ELF-1 (cell line): ENCODE measurements around the gene SRI.
A peak's percentile ranks its signal among the peaks of the same experiment; 100 is the strongest.

Source experiments
- DNase-seq: peaks from one replicate; pipeline ENCODE4 v3.0.0-alpha.2; 2016; ENCODE audit warnings: low read depth, low spot score

SRI gene

DNA sequence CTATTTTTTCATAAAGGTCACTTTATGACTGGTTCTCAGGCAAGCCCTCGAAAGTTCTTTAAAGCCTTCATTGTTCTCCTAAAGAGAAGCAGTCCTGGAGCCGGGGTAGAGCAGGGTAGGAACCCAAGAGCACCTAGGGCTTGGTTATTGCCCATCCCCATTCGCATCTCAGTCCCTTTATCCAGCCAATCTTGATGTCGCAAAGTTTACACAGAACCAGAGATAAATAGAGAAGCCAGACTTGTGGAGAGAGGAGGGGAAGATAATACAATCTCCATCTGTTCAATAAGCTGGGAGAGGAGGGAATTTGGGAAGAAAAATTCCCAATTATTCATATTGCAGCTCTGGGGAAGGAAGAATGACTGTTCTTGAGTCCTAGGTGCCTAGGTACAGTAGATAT is 6.4 kb upstream of the SRI start:
- no peak for DNase-seq

- DNase-seq: no peak
These were observed 4.9 kb upstream of the SRI start for GRCh38 chr7:88224601-88225275.

- no peak for DNase-seq
These were observed 3.4 kb upstream of the SRI start for GRCh38 chr7:88223265-88223664.

DNA sequence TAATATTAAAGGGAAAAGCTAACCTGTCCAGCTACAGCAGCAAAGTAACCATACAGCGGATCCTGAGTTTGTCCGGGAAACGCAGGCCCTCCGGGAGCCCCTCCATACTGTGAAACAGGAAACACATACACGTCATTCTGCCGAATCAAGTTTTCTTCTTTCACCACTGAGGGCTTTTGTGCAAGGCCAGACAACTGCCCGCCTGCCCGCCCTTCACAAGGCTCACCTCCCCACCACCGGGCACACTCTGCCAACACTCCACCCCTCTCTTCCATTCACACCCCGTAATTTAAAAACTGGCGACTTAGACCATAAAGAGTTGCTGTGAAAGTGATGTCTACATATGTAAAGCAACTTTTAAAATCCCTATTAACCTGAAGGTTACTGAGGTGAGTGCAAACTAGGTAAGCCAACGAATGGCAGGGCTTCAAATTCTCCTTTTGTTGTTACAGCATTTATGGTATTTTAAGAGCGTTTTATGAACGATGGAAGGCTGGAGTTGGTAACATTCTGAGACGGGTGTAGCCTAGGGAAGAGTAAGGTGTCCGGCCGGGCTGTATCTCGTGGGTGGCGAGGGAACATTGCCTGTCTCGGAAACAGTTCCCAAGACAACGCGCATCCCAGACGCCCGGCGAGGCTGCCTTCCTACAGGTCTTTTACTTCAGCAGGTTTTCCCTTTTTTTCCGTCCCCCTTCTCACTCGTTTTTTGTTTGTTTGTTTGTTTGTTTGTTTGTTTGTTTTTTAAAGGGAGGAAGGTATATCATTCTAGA is 817 bp downstream of the SRI start:
- DNase-seq: peak; percentile 48

DNA sequence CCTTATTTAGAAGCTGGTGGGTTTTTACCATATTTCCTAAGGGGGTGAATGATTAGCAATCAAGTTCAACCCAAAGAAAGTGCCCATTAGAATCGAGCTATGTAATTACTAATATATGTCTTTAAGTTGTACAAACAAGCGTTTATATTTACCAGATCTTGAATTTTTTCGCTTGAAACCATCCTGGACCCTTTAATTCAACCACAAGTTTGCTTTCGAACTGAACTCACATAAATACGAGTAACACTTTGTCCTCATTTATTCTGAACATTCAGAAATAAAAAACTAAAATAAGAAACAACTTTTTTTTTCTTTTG is 1.5 kb downstream of the SRI start:
- no peak for DNase-seq

DNA sequence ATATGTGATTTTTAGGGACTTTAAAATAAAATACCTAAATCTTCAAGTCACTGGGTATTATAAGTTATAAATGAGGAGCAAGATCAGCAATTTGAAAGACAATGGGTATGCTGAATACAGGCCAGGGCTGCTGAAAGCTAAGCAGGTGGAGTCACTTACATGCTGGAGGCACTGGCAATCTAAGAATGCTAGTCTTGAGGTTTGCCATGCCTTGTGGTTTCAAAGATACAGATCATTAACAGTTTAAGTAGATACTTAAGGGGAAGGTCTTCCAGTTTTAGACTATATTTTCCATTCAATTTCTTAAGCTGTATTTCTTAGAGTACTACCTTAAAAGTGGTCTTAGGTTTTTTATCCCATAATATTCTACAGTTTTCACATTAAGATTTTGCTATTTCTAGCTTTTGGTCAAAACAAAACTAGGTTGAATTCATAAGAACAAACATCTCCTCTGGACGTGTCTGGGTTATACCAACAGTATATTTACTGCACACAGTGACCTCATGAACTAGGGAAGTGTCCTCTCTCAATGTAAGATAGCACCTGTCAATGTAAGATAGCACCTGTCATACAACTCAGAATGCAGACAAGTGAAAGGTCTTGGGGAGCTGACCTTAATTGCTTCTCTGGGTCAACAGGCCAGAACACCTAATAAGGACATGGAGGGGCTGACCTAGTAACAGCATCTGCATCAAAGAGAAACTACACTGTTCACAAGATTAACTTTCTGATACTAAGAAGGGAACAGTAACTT is 2.0 kb downstream of the SRI start:
- no peak for DNase-seq

DNA sequence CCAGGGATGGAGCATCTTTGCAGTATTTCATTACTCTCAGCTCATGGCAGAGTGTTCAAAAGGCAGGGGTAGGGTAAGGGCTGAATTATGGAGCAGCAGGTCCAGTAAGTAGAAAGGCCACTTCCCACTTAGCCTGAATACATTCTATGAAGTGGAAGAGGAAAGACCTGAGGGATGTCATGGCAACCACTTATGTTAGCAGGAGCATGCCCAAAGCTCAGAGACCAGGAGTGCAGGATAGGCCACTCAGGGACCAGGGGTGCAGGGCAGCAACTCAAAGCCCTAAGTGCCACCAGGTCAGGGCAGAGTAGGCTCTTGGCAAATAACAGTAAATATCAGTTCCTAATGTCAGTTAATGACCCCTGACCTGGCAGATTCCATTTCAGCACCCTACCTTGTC is 3.6 kb downstream of the SRI start:
- DNase-seq: no peak

GRCh38 chr7:88215295-88215694 is 4.5 kb downstream of the SRI start:
- no peak for DNase-seq

GRCh38 chr7:88214456-88214855 is 5.4 kb downstream of the SRI start:
- DNase-seq: no peak

- no peak for DNase-seq
These were observed 6.9 kb downstream of the SRI start for GRCh38 chr7:88212918-88213317.

GRCh38 chr7:88208521-88208920 is 11.3 kb downstream of the SRI start:
- DNase-seq: no peak

DNA sequence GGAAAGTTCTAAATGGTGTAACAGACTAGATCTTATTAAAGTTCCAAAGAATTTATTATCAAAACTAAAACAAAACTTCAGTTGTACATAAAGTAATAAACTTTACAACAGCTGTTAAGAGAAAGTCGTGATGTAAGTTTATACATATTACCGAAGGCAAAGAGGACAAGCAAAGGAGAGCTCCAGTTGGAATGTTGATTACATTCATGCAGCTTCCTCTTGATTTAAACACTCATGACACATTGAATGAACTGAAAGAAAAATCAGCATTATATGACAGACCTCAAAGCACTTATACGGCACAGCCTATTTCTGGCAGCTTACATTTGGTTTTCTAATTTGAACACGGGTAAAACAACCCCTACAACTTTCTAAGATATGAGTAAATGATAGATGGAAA is 13.6 kb downstream of the SRI start:
- no peak for DNase-seq

DNA sequence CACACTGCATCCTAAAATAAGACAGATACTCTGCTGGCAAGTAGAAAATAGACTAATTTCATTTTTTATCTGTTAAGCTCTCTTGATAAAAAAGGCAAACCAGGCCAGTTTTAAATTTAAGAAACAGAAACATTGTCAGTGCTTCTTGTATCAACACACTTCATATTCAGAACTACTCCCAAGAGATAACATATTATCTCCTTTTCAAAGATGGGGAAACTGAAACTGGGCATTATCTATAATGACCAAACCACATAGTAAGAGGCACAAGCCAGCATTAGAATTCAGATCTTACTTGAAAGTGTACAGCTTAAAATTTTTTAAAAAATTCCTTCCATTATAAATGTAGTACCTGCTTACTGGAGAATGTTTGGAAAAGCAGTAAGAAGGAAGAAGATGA is 14.7 kb downstream of the SRI start:
- no peak for DNase-seq

GRCh38 chr7:88204525-88205110 is 15.2 kb downstream of the SRI start:
- no peak for DNase-seq

GRCh38 chr7:88203401-88203800 is 16.4 kb downstream of the SRI start:
- DNase-seq: no peak

DNA sequence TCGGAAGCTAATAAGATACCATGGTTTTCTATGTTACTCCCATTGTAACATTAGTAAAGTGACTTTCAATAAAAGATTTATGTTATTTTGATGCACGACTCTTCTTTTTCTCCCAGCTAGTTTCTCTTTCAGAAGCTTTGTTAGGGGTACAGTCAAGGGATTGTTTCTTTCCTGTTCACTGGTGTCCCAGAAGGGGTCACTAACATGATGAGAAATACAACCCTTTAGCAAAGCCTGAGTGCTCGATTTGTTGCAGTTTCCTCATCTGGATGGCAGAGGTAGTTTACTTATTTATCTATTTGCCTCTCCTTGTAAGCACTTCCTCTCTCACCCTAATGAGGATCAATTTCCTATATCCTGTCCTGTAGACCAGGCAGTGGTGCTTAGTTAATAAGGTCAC is 17.0 kb downstream of the SRI start:
- DNase-seq: no peak

- DNase-seq: no peak
These were observed 17.6 kb downstream of the SRI start for GRCh38 chr7:88202278-88202677.

GRCh38 chr7:88201305-88201704 is 18.5 kb downstream of the SRI start:
- no peak for DNase-seq

DNA sequence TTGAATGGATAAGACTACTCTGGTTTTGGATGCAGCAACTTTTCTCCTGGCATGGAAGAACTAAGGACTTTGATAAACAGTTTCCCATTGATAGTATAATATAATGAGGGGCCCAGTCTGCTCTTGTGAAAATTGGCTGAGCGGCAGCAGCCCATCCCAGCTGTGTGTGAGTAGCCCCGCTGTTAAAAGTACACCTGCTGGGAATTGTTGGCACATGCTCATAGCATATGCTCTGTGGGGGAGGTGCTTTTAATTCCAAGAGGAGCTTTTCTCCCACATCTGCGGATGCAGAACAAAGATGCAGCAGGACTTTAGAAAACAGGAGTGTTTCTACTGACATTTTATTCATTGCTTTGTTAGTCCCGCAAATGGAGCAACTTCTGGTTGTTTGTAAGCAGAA is 19.0 kb downstream of the SRI start:
- no peak for DNase-seq

DNA sequence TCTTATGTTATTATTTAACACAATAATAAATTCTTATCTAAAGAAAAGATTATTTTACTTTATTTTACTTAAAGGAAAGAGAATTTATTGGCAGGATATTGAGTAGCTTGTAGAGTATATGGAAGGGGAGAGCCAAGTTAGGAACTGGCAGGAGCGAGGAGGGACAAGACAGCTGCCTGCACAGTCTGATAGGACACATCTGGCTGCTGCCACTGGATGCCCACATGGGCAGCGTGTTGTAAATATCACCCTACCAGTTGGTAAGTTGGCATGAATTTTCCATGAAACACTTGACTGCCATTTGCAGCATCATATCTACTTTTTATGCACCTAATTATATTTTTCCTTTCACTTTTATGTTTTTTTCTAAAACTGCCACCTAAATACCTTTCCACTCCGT is 19.6 kb downstream of the SRI start:
- no peak for DNase-seq

DNA sequence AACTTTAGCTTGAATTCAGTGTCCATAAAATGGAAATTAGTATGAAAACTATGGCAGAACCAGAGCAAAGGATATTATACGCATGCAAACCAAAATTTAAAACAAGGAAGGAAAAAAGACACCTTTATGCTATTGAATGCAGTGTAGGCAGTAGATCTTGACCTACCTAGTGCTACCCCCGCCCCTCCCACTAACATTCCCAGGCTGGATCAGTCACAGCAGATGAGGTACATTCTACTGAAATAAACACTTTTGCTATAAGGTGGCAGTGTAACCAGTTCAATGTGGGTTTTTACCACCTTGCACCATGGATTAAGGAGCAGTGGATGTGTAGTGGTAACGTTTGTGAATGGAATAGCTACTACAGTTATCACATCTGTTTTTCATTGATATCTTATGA is 27.9 kb downstream of the SRI start:
- no peak for DNase-seq

DNA sequence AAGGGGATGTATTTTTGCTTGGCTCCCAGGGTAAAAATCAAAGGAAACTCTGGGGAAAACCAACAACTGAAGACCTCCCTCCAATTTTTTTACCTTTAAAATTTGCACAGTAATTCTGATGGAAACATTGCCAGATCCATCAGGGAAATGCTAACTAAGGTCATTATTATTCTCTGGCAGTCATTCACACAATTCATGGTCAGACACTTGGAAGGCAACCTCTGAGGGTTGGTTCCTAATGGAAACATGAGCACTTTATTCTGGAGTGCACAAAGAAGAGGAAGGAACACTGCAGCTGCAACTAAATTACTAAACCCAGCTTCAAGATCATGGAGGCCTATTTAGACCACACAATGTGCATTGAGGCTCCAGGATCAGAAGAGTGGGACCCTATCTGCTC is 34.2 kb downstream of the SRI start:
- DNase-seq: no peak
